GM21515 (cell line): ENCODE measurements around the gene RPUSD1.

ENCODE experiments used
- ATAC-seq: cut with Tn5 transposase; IDR thresholded peaks from one replicate; pipeline ENCODE4 v1.9.1; 2021; ENCODE audit not compliant: unreplicated experiment

RPUSD1 gene

DNA sequence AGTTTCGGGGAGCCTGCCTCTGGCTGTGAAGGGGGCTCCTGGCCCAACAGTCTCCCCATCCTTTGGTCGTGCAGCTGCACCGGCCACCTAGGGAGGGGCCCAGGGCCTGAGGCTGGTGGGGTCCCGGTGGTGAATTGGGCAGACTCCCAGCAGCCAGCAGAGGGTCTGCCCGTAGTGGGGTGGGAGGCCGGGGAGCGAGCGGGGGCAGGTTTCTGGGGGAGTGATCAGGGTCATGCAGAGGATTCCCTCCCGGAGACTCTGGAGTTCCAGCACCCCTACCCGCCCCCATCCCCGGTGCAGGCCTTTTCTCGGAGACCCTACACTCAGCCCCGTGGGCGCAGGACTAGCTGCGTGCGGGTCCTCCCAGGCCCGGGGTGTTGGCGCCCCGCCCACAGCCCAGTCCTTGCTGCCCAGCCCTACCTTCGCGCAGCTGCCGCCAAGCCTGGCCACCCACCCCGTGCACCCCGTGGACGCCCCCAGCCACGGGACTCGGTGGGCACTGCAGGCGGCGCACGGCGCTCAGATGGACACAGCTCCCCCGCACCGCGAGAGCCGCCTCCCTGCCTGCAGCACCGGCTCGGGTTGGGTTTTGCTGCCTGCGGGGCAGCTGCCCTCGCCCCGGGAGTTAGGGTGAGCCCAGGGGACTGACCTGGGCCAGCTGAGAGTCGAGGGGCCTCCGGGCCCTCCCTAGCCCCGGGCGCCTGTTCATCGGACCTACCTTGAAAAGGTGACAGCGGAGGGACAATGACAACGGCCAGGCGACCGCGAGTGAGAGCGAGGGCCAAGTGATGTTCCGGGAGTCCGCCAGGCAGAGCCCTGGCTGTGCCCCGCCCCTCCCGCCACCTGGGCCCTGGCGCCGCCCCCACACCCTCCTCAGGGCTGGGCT is 12.0 kb upstream of the RPUSD1 start, which contains the start of gene GNG13:
GNG13 (minus strand) TSS at position 787 of the 886 bp plus-strand sequence. CDS start 1,657 bp downstream, outside the sequence.
- ATAC-seq = no peak

DNA sequence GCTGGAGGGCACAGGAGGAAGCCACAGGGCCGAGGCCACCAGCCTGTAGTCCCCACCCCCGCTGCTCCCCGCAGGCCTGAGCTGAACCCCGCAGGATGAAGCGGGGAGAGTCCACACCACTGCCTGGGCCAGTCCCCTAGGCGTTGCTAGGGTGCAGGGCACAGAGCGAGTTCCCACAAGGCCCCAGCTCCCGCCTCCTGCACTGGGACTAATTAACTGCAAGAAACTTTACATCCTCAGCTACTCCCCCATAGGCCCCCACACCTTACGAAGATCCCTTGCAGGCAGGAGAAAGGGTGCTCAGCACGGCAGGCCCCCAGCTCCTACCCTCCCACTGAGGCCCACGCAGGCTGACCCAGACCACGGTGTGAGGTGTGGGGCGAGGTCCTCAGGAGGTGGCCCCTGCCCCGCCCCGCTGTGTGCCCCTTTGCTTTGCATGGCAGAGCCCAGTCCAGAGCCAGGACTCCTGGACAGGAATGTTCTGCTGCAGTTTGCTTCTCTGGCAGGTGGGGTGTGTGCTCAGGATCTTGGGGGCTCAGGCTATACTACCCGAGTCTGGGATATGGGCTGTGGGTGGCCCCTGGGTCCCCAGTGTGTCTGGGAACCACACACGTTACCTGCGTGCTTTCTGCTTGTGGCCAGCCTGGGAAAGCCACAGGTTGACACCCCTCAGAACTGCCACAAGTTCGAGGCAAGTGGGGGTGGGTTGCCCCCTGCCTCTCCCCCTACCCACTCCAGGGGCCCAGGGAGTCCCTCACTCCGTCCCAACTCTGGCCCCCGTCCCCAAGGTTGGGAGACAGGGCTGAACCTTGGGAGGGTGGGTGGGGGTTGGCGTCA is 11.1 kb upstream of the RPUSD1 start:
- ATAC-seq = no peak

- ATAC-seq = no peak
These were observed 10.5 kb upstream of the RPUSD1 start for GRCh38 chr16:798666-799065.

DNA sequence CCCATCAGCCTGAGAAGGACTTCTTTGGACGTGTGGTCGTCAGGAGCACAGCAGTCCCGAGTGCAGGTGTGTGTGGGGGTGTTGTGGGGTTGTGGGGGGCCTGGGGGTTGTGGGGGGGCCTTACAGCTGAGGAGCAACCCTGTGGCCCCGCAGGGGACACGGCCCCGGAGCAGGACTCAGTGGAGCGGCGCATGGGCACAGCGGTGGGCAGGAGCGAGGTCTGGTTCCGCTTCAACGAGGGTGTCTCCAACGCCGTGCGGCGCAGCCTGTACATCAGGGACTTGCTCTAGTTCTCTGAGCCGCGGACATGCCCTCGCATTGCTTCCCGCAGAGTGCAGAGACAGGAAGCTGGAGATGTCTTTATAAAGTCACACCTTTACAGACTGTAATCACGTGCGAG is 9.5 kb upstream of the RPUSD1 start:
- ATAC-seq = no peak

DNA sequence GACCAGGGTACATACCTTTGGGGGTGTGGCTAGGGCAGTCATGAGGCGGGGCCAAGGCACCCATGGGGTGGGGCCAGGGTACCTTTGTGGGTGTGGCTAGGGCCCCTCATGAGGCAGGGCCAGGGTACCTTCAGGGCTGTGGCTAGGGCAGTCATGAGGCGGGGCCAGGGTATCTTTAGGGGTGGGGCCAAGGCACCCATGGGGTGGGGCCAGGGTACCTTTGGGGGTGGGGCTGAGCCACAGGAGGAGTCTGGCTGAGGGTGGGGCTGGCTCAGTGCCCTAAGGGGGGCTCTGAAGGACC is 8.9 kb upstream of the RPUSD1 start:
- ATAC-seq = no peak

DNA sequence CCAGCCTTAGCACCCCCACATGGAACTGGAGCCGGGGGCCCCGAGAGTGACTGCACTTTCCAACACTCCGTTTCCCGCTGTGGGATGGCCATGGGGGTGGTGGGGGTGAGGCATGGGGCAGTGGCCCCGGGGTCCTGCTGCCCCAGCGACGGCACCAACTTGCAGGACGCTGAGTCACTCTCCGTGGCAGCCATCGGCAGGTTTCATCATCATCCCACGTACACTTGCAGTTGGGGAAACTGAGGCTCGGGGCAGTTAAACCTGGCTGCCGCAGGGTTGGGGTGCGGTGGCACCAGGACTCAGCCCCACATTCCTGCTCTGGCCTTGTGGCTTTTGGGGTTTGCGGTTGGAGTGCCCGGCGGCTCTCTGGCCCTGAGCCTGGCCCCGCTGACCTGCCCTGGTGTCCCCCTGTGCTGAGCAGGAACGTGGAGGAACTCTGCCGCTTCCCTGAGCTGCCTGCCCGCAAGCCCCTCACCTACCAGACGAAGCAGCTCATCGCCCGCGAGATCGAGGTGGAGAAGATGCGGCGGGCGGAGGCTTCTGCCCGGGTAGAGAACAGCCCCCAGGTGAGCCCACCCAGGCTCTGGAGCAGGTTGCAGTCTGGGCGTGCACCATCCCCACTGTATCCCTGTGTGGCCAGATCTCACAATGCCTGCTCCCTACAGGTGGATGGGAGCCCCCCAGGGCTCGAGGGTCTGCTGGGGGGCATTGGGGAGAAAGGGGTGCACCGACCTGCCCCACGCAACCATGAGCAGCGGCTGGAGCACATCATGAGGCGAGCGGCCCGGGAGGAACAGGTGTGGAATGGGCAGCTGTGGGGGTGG is 8.3 kb upstream of the RPUSD1 start:
- ATAC-seq = no peak

GRCh38 chr16:795580-796229 is 7.5 kb upstream of the RPUSD1 start:
- no peak for ATAC-seq

GRCh38 chr16:794853-795466 is 6.8 kb upstream of the RPUSD1 start:
- no peak for ATAC-seq

DNA sequence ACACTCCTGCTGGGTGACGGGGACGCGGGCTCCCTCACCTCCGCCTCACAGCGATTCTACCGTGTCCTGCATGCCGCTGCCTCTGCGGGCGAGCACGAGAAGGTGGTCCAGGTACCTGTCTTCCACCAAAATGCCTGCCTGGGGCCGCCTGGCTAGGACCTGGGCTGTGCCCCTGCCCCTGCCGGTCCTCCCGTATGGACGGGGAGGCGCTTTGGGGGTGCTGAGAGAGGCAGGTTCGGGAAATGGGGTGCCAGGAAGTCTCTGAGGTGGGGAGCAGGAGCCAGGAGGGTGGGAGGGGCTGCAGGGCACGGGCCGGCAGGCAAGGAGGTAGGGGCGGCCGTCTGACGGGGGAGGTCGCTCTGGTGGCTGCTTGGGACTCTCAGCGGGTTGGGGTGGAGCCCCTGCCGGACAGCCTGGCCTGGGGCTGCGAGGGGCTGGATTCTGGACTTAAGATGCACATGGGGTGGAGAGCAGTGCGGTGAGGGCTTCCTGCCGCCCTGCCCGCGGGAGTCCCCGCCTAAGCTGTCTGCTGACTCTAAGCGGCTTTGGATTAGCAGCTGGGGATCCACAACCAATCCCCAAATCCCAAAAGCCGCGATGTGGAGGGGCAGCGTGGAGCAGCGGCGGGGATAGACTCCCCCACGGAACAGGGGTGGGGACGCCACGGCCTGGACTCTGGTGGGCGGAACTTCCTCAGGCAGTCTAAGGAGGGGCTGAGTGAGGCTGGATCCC is 6.1 kb upstream of the RPUSD1 start:
- no peak for ATAC-seq

GRCh38 chr16:793414-793813 is 5.2 kb upstream of the RPUSD1 start:
- no peak for ATAC-seq

DNA sequence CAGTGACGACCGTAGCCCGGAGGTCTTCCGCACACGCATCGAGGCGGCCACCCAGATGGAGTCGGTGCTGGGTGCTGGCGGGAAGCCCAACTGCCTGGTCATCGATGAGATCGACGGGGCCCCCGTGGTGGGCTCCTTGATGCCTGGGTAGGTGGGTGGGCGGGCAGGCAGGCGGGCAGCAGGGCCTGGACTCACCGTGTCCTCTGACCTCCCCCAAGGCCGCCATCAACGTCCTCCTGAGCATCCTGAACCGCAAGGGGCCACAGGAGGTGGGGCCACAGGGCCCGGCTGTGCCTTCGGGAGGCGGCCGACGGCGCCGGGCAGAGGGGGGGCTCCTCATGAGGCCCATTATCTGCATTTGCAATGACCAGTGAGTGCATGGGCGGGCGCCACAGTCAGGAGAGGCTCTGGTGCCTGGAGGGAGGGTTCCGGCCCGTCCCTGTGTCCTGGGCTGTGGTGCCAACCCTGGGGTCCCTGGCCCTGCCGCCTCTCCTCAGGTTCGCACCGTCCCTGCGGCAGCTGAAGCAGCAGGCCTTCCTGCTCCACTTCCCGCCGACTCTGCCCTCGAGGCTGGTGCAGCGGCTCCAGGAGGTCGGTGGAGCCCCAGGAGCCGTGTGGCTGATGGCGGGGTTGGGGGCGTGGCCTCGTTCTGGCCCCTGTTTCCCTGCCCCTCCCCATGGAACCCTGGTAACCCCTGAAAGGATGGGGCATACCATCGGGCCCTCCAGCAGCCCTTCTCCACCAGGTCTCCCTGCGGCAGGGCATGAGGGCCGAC is 4.2 kb upstream of the RPUSD1 start:
- no peak for ATAC-seq

DNA sequence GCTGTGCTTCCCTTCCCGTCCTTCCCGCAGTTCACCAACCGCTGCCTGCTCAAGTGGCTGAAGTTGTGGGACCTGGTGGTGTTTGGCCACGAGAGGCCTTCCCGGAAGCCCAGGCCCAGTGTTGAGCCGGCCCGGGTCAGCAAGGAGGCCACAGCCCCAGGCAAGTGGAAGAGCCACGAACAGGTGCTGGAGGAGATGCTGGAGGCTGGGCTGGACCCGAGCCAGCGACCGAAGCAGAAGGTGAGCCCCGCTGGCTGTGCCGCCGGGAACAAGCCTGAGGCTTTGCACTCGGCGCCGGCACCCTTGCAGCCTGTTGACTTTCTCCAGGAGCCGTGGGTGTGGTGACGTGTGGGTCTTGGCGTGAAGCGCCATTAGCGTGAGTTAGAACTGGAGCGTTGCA is 3.0 kb upstream of the RPUSD1 start:
- ATAC-seq = no peak

- ATAC-seq = no peak
These were observed 1.9 kb upstream of the RPUSD1 start for GRCh38 chr16:790086-790485.

- no peak for ATAC-seq
These were observed 1.1 kb upstream of the RPUSD1 start for GRCh38 chr16:789191-789850.

DNA sequence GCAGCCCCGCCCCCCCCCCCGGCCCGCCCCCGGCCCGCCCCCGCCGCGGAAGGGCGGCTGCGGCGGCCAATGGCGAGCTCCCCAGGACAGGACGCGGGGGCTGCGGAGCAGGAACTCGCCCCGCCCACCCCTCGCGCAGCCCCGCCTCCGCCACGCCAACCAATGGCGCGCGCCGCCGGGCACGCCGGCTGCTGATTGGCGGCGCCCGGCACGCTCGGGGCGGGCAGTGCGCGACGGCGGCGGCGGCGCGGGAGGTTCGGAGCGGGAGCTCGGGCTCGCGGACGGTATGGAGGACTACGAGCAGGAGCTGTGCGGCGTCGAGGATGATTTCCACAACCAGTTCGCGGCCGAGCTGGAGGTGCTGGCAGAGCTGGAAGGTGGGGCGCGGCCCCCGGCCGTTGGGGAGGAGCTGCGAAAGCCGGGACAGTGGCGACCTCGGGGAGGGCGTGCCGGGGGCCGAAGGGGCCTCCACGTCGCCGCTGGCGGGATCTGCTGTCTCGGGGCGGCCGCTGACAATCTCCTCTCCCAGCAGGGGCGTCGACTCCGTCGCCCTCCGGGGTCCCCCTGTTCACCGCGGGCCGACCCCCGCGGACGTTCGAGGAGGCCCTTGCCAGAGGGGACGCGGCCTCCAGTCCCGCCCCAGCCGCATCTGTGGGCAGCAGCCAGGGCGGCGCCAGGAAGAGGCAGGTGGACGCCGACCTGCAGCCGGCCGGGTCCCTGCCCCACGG is 382 bp upstream of the RPUSD1 start, which contains the start of gene CHTF18:
CHTF18 (plus strand) TSS at position 222 of the 728 bp plus-strand sequence; CDS start at position 287, 65 bp downstream.
- ATAC-seq = peak; percentile 55

DNA sequence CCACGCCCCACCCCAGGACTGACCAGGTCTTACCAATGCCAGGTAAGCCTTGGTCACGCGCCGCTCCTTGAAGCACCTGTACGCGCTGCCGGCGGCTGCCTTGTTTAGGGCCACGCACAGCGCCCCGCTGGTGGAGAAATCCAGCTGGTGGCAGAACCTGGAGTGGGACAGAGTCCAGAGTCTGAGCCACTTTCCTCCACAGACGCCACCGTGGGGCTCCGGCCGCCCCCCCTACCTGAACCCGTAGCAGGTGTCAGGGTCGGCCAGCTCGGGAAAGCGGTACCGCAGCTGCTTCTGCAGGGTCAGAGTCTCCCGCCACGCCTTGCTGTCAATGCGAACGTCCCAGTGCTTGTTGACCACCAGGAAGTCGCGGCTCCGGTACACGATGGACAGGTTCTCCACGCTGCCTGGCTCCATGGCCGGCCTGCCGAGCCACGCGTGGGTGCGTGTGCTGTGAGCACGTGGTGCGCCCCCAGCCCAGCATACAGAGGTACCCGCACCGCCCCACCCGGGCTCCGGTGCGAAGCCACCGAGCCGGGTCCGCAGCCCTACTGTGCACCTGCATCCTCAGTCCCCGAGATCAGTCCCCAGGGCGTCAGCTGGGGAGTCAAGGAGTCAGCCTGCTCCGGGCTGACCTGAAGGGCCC is 737 bp downstream of the RPUSD1 start:
- ATAC-seq = no peak
